ENCODE results near the gene MARVELD1. TPM values are rescaled to one million over a fixed set of nuclear protein-coding genes. Genes with fewer than 3 reads are reported as not detected.

Gene MARVELD1
- total and polyA plus RNA-seq, 3 experiments from 2014 or later: 0.15 to 4.7 (median 4.3) TPM

- no peaks in the 10 kb centered on the region for H3K36me3 ChIP-seq (ENCODE audit: insufficient read depth, low read length)
- POLR2A ChIA-PET: no interaction called here
- no peaks in the 10 kb centered on the region for H3K9me3 Mint-ChIP-seq
- H3K4me1 ChIP-seq (ENCODE audit: insufficient read depth, low read length): no peaks in the 10 kb centered on the region
- peaks cover 0 to 3% (median 0%) of the 10 kb centered on the region in 3 donors for H3K36me3 Mint-ChIP-seq
- no peak overlapping the region for H3K4me3 ChIP-seq (ENCODE audit: low read length)
- H3K27me3 ChIP-seq (ENCODE audit: insufficient read depth, low read length, poor library complexity, severe bottlenecking): no peaks in the 10 kb centered on the region
- no peaks in the 10 kb centered on the region for H3K9me3 ChIP-seq (ENCODE audit: low read length)
- H3K27ac Mint-ChIP-seq: peak overlapping the region in 1 of 8 donors; percentile 49
- peak overlapping the region in 1 of 7 donors; percentile 80 for H3K4me3 Mint-ChIP-seq
- CTCF ChIA-PET: interaction anchor here (1.1 to 3.7 kb wide), 4 partner anchors 9 to 17 kb away, joined by 3 to 12 read pairs (median 6); no protein-coding TSS in a partner anchor
- H3K4me1 Mint-ChIP-seq: peaks cover 4 to 14% (median 5%) of the 10 kb centered on the region in 3 donors
- H3K27me3 Mint-ChIP-seq: peaks cover 0 to 5% of the 10 kb centered on the region in 2 donors
- DNase-seq: no peak
- H3K27ac ChIP-seq (ENCODE audit: low read depth, low read length): no peak overlapping the region
These were observed 4.6 kb downstream of the MARVELD1 start for GRCh38 chr10:97718178-97718577.

- H3K27me3 ChIP-seq (ENCODE audit: insufficient read depth, low read length, poor library complexity, severe bottlenecking): no peaks in the 10 kb centered on the region
- DNase-seq: no peak
- H3K36me3 Mint-ChIP-seq: peaks cover 0 to 3% (median 0%) of the 10 kb centered on the region in 3 donors
- ChIA-PET POLR2A (interaction anchor here (0.6 kb wide), 1 partner anchor 279 kb away, joined by 3 read pairs; no protein-coding TSS in a partner anchor), CTCF (interaction anchor here (1.1 to 3.7 kb wide), 3 partner anchors 9 to 16 kb away, joined by 3 to 12 read pairs (median 4); no protein-coding TSS in a partner anchor)
- H3K9me3 ChIP-seq (ENCODE audit: low read length): no peaks in the 10 kb centered on the region
- peaks cover 4 to 14% (median 5%) of the 10 kb centered on the region in 3 donors for H3K4me1 Mint-ChIP-seq
- H3K4me1 ChIP-seq (ENCODE audit: insufficient read depth, low read length): no peaks in the 10 kb centered on the region
- H3K27ac ChIP-seq (ENCODE audit: low read depth, low read length): no peak overlapping the region
- H3K27ac Mint-ChIP-seq: no peak overlapping the region
- H3K36me3 ChIP-seq (ENCODE audit: insufficient read depth, low read length): no peaks in the 10 kb centered on the region
- H3K27me3 Mint-ChIP-seq: peaks cover 0 to 5% of the 10 kb centered on the region in 2 donors
- H3K4me3 ChIP-seq (ENCODE audit: low read length): no peak overlapping the region
- no peak overlapping the region for H3K4me3 Mint-ChIP-seq
- no peaks in the 10 kb centered on the region for H3K9me3 Mint-ChIP-seq
These were observed 5.2 kb downstream of the MARVELD1 start for GRCh38 chr10:97718659-97719142.

- Histone ChIP-seq H3K4me3 (ENCODE audit: low read length) (no peak overlapping the region), H3K9me3 (ENCODE audit: low read length) (no peaks in the 10 kb centered on the region), H3K4me1 (ENCODE audit: insufficient read depth, low read length) (no peaks in the 10 kb centered on the region), H3K27me3 (ENCODE audit: insufficient read depth, low read length, poor library complexity, severe bottlenecking) (no peaks in the 10 kb centered on the region), H3K27ac (ENCODE audit: low read depth, low read length) (no peak overlapping the region), H3K36me3 (ENCODE audit: insufficient read depth, low read length) (no peaks in the 10 kb centered on the region)
- ChIA-PET CTCF (interaction anchor here (1.2 kb wide), 1 partner anchor 10 kb away, joined by 4 read pairs; no protein-coding TSS in a partner anchor), POLR2A (no interaction called here)
- no peak for DNase-seq
- no peaks in the 10 kb centered on the region for H3K36me3 Mint-ChIP-seq
- no peaks in the 10 kb centered on the region for H3K9me3 Mint-ChIP-seq
- H3K4me3 Mint-ChIP-seq: no peak overlapping the region
- no peak overlapping the region for H3K27ac Mint-ChIP-seq
- H3K4me1 Mint-ChIP-seq: peaks cover 0 to 6% (median 2%) of the 10 kb centered on the region in 3 donors
- peaks cover 3 to 5% of the 10 kb centered on the region in 2 donors for H3K27me3 Mint-ChIP-seq
These were observed 6.1 kb downstream of the MARVELD1 start for GRCh38 chr10:97719602-97720001.

- no peaks in the 10 kb centered on the region for H3K9me3 Mint-ChIP-seq
- H3K4me1 Mint-ChIP-seq: no peaks in the 10 kb centered on the region
- no peak for DNase-seq
- peaks cover 2 to 23% of the 10 kb centered on the region in 2 donors for H3K27me3 Mint-ChIP-seq
- POLR2A ChIA-PET: no interaction called here
- Histone ChIP-seq H3K4me1 (ENCODE audit: insufficient read depth, low read length) (no peaks in the 10 kb centered on the region), H3K4me3 (ENCODE audit: low read length) (no peak overlapping the region), H3K27me3 (ENCODE audit: insufficient read depth, low read length, poor library complexity, severe bottlenecking) (no peaks in the 10 kb centered on the region), H3K9me3 (ENCODE audit: low read length) (no peaks in the 10 kb centered on the region), H3K36me3 (ENCODE audit: insufficient read depth, low read length) (no peaks in the 10 kb centered on the region), H3K27ac (ENCODE audit: low read depth, low read length) (no peak overlapping the region)
- H3K4me3 Mint-ChIP-seq: no peak overlapping the region
- H3K36me3 Mint-ChIP-seq: no peaks in the 10 kb centered on the region
- CTCF ChIA-PET: interaction anchor here (1.7 to 2.3 kb wide), 2 partner anchors 10 to 21 kb away, joined by 5 to 11 read pairs; no protein-coding TSS in a partner anchor
- no peak overlapping the region for H3K27ac Mint-ChIP-seq
These were observed 8.6 kb downstream of the MARVELD1 start for GRCh38 chr10:97721871-97722780.

- Histone ChIP-seq H3K27ac (ENCODE audit: low read depth, low read length) (no peak overlapping the region), H3K27me3 (ENCODE audit: insufficient read depth, low read length, poor library complexity, severe bottlenecking) (no peaks in the 10 kb centered on the region), H3K9me3 (ENCODE audit: low read length) (no peaks in the 10 kb centered on the region), H3K4me3 (ENCODE audit: low read length) (no peak overlapping the region), H3K36me3 (ENCODE audit: insufficient read depth, low read length) (no peaks in the 10 kb centered on the region), H3K4me1 (ENCODE audit: insufficient read depth, low read length) (no peaks in the 10 kb centered on the region)
- Mint-ChIP-seq H3K27ac (no peak overlapping the region), H3K9me3 (no peaks in the 10 kb centered on the region), H3K36me3 (no peaks in the 10 kb centered on the region), H3K4me1 (no peaks in the 10 kb centered on the region), H3K4me3 (no peak overlapping the region), H3K27me3 (peaks cover 2 to 27% of the 10 kb centered on the region in 2 donors)
- DNase-seq: no peak
- ChIA-PET POLR2A (no interaction called here), CTCF (interaction anchor here (1.0 to 3.0 kb wide), 4 partner anchors 9 to 21 kb away, joined by 3 to 11 read pairs (median 7); partner anchors contain the start of gene MARVELD1)
These were observed 9.5 kb downstream of the MARVELD1 start for GRCh38 chr10:97723001-97723400.

GRCh38 chr10:97724341-97724941 is 10.9 kb downstream of the MARVELD1 start:
- H3K4me3 ChIP-seq (ENCODE audit: low read length): no peak overlapping the region
- H3K27ac ChIP-seq (ENCODE audit: low read depth, low read length): no peak overlapping the region
- Mint-ChIP-seq H3K4me3 (no peak overlapping the region), H3K9me3 (no peaks in the 10 kb centered on the region), H3K27me3 (peaks cover 4 to 32% of the 10 kb centered on the region in 2 donors), H3K36me3 (no peaks in the 10 kb centered on the region), H3K4me1 (no peaks in the 10 kb centered on the region), H3K27ac (no peak overlapping the region)
- no peaks in the 10 kb centered on the region for H3K36me3 ChIP-seq (ENCODE audit: insufficient read depth, low read length)
- no peaks in the 10 kb centered on the region for H3K27me3 ChIP-seq (ENCODE audit: insufficient read depth, low read length, poor library complexity, severe bottlenecking)
- H3K4me1 ChIP-seq (ENCODE audit: insufficient read depth, low read length): no peaks in the 10 kb centered on the region
- ChIA-PET CTCF (interaction anchor here (1.0 to 3.0 kb wide), 4 partner anchors 11 to 27 kb away, joined by 3 to 10 read pairs (median 6); partner anchors contain the start of gene MARVELD1), POLR2A (no interaction called here)
- no peak for DNase-seq
- no peaks in the 10 kb centered on the region for H3K9me3 ChIP-seq (ENCODE audit: low read length)

- Histone ChIP-seq H3K36me3 (ENCODE audit: insufficient read depth, low read length) (no peaks in the 10 kb centered on the region), H3K27ac (ENCODE audit: low read depth, low read length) (no peak overlapping the region), H3K27me3 (ENCODE audit: insufficient read depth, low read length, poor library complexity, severe bottlenecking) (no peaks in the 10 kb centered on the region), H3K4me3 (ENCODE audit: low read length) (no peak overlapping the region), H3K9me3 (ENCODE audit: low read length) (no peaks in the 10 kb centered on the region), H3K4me1 (ENCODE audit: insufficient read depth, low read length) (no peaks in the 10 kb centered on the region)
- Mint-ChIP-seq H3K4me3 (no peak overlapping the region), H3K4me1 (no peaks in the 10 kb centered on the region), H3K27me3 (peaks cover 5 to 40% of the 10 kb centered on the region in 2 donors), H3K9me3 (no peaks in the 10 kb centered on the region), H3K36me3 (no peaks in the 10 kb centered on the region), H3K27ac (no peak overlapping the region)
- DNase-seq: no peak
- ChIA-PET POLR2A (no interaction called here), CTCF (interaction anchor here (1.2 to 2.6 kb wide), 2 partner anchors 17 to 25 kb away, joined by 4 to 10 read pairs; no protein-coding TSS in a partner anchor)
These were observed 13.2 kb downstream of the MARVELD1 start for GRCh38 chr10:97726636-97727178.
